Astrocyte of the cerebellum (primary cell): ENCODE data around the gene KCTD1.

ENCODE experiments used
- DNase-seq: peaks from one replicate; pipeline ENCODE4 v3.0.0-alpha.2; 2011; ENCODE audit warnings: low read depth
- H3K4me3 ChIP-seq: 2 replicates; pipeline ENCODE4 v1.5.1; 2011; ENCODE audit warnings: mild to moderate bottlenecking, low read depth, low read length, moderate library complexity
- in situ Hi-C: cut with HindIII; loops from 2 replicates; pipeline ENCODE4 v1.10.0; 2017; ENCODE audit warnings: low sequenced_read_pairs
- TF ChIP-seq, protein P1 (sequence below): IDR thresholded peaks from 2 replicates; pipeline ENCODE4 v1.5.1; 2012; ENCODE audit warnings: low read length, low read depth, moderate library complexity, mild to moderate bottlenecking; ENCODE audit errors: missing control alignments

Gene KCTD1

DNA sequence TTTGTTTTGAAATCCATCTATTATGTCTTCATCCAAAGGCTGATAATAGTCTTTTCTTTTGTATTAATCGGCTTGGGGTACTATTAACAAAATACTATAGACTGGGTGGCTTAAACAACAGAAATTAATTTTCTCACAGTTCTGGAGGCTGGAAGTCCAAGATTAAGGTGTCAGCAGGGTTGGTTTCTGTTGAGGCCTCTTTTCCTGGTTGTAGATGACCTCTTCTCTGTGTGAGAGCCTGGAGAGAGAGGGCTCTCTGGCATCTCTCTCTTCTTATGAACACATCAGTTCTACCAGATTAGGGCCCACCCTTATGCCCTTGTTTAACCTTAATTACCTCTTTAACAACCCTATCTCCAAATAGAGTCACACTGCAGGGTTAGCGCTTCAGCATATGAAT is 14.2 kb upstream of the KCTD1 start:
- in situ Hi-C loops: no loop called here
- DNase-seq: no peak
- TF ChIP-seq, protein P1, sequence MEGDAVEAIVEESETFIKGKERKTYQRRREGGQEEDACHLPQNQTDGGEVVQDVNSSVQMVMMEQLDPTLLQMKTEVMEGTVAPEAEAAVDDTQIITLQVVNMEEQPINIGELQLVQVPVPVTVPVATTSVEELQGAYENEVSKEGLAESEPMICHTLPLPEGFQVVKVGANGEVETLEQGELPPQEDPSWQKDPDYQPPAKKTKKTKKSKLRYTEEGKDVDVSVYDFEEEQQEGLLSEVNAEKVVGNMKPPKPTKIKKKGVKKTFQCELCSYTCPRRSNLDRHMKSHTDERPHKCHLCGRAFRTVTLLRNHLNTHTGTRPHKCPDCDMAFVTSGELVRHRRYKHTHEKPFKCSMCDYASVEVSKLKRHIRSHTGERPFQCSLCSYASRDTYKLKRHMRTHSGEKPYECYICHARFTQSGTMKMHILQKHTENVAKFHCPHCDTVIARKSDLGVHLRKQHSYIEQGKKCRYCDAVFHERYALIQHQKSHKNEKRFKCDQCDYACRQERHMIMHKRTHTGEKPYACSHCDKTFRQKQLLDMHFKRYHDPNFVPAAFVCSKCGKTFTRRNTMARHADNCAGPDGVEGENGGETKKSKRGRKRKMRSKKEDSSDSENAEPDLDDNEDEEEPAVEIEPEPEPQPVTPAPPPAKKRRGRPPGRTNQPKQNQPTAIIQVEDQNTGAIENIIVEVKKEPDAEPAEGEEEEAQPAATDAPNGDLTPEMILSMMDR: no peak
- H3K4me3 ChIP-seq: no peak overlapping the region

DNA sequence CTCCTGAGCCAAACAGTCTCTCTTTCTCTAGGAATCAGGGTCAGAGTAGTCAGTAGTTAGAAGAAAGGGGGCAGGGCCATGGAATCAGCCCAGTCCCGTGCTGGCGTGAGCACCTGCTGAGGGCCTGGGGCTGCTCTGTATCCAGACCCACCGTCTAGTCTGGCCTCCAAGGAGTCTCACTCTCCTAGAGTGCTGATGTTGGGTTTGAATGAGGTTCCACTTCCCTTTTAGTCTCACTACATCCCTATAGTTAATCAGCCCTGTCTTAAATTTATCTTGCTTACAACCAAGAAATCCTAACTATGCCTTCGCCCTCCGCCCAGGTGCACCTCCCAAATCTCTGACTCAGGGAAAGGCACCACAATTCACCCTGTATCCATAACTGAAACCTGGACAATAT is 13.4 kb upstream of the KCTD1 start:
- no peak for DNase-seq
- TF ChIP-seq, protein P1: no peak
- H3K4me3 ChIP-seq: no peak overlapping the region
- in situ Hi-C loops: no loop called here

DNA sequence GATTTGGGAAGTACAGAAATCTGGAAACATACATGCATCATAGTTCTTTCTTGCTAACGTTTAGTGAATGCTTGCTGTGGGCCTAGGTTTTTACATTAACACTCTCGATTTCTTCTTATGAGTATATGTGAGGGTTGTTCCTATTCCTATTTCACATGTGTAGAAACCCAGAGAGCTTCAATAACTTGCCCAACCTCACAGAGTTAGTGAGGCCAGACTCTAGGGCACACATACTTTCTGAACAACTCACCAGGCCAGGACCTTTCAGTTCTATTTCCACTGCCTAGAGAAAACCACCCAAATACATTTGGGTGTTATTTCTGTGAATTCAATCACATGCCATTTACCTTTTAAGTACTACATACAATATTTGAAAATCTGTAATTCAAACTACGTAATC is 8.2 kb upstream of the KCTD1 start:
- DNase-seq: no peak
- no peak overlapping the region for H3K4me3 ChIP-seq
- in situ Hi-C loops: no loop called here
- TF ChIP-seq, protein P1: no peak

DNA sequence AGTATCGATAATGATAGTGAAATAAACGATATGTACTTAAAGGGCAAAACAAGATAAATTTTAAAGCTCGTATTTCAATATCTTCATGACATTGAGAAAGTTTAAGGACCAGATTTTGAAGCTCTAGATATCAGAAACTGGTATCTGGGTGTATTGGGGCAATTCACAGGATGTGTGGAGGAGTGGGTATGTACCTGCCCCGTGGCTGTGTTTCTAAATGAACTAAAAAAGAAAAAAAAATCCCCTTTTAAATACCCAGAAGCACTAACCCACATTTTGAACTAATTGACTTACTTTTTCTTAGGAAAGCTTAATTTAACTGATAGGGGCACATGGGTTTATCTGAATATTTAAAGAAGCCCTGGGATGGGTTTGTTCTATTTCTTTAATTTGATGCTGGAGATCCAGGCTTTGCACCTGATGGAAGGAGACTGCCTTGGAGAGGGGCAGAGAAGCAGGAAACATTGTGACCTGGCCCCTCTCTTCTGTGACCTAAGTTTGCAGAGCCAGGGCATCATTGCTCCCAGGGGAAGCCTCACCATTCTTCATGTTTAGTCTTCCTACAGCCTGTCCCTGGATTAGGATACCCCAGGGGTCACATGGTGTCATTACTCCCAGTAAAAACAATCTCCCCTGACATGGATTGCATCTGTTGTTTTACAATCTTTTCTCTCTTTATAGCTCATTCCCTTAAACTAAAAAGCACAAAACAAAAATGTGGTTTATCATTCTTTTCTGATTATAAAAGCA is 7.6 kb upstream of the KCTD1 start:
- TF ChIP-seq, protein P1: no peak
- in situ Hi-C loops: no loop called here
- no peak overlapping the region for H3K4me3 ChIP-seq
- no peak for DNase-seq

DNA sequence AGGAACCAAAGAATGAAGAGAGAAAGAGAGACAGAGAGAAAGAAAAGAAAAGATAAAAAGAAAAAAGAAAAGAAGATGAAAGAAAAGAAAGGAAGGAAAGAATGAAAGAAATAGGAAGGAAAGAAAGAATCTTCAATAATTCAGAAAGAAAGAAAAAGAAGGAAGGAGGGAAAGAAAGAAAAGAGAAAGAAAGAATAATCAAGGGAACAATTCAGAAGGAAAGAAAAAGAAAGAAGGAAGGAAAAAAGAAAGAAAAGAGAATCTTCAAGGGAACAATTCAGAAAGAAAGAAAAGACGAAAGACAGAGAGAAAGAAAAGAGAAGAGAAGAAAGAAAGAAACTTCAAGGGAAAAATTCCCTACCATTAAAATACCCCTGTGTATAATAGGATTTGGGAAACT is 5.6 kb upstream of the KCTD1 start:
- in situ Hi-C loops: no loop called here
- no peak for DNase-seq

DNA sequence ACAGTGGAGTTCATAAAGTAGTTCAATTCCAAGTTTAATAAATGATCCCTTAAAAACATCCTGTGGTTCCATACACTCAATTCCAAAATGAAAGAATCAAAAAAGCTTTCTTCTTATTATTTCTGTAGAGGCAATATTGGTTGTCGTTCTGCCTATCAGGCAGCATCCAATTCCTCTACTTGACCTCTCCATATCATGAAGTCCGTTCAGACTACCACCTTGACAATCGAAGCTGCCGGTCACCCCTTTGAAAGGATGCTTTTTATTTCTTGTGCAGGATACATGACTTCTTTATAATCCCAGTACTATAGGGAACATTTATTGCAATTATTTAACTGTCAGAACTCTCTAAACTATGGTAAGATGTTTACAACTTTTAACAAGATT is 3.3 kb upstream of the KCTD1 start:
- H3K4me3 ChIP-seq: no peak overlapping the region
- TF ChIP-seq, protein P1: no peak
- in situ Hi-C loops: no loop called here
- DNase-seq: no peak

More for the DNA sequence above, 5.6 kb upstream of the KCTD1 start:
- H3K4me3 ChIP-seq: no peak overlapping the region
- TF ChIP-seq, protein P1: no peak
